A549 (cell line): ENCODE data around the gene SMAD3. TPM values are rescaled to one million over a fixed set of nuclear protein-coding genes. Genes with fewer than 3 reads are reported as not detected.

Source experiments
- ATAC-seq, 2 experiments: fragments of 200-7000 bp in 1 of 2; fragments of >200 bp in 1 of 2; cut with Nextera tagmentation in 1 of 2; cut with Tn5 transposase in 1 of 2; 3 replicates each; pipeline versions ENCODE4 v1.8.0 to v1.9.1; 2018 to 2020; ENCODE audit warnings: mild to moderate bottlenecking in 1 of 2, moderate library complexity in 1 of 2
- CTCF ChIA-PET: fragments of 300-600 bp; sonication (Branson Sonifier 250); formaldehyde crosslinking; extraction: SDS; loops from one replicate; lab custom pipeline; 2021; ENCODE audit warnings: antibody characterized with exemption, inconsistent platforms; lab: Yijun Ruan, JAX
- POLR2A ChIA-PET: fragments of 350-600 bp; formaldehyde crosslinking; extraction: SDS; loops from one replicate; lab custom pipeline; 2021; ENCODE audit warnings: antibody characterized with exemption, inconsistent platforms; lab: Yijun Ruan, JAX
- DNase-seq, 2 experiments: peaks; one replicate each; pipeline versions ENCODE4 v3.0.0 to v3.0.0-alpha.2; 2011 to 2016; ENCODE audit warnings: low read depth in 1 of 2, low spot score in 1 of 2
- FAIRE-seq: peaks from 2 replicates; lab custom pipeline; 2011; peaks lifted over from hg19 to GRCh38; lab: Jason Lieb, UNC
- H3K27ac ChIP-seq, 2 experiments: fragments of >200 bp; sonication (Bioruptor Twin); formaldehyde crosslinking; 3 replicates each; pipeline ENCODE4 v1.5.1; 2016 to 2017
- H3K4me1 ChIP-seq: fragments of >200 bp; sonication (Bioruptor Twin); formaldehyde crosslinking; 3 replicates; pipeline ENCODE4 v1.6.1; 2016
- H3K4me2 ChIP-seq: fragments of >200 bp; sonication (Bioruptor Twin); formaldehyde crosslinking; 3 replicates; pipeline ENCODE4 v1.6.1; 2016
- H3K4me3 ChIP-seq: fragments of >200 bp; sonication (Bioruptor Twin); formaldehyde crosslinking; 3 replicates; pipeline ENCODE4 v1.5.1; 2016
- H3K9me3 ChIP-seq: fragments of >200 bp; sonication (Bioruptor Twin); formaldehyde crosslinking; 3 replicates; pipeline ENCODE4 v1.6.1; 2016
- BHLHE40 ChIP-seq: IDR thresholded peaks from 2 replicates; pipeline ENCODE4 v1.6.1; 2012; ENCODE audit warnings: low read depth, low read length, inconsistent platforms
- CBX8 ChIP-seq: fragments of 200-600 bp; sonication (generic); IDR thresholded peaks from 2 replicates; pipeline ENCODE4 v1.6.1; 2016
- CHD4 ChIP-seq: fragments of 200-600 bp; sonication (generic); IDR thresholded peaks from 2 replicates; pipeline ENCODE4 v1.6.1; 2016; ENCODE audit warnings: antibody characterized with exemption, mild to moderate bottlenecking, borderline replicate concordance
- ESRRA ChIP-seq: fragments of 150-350 bp; IDR thresholded peaks from 2 replicates; pipeline ENCODE4 v1.6.1; 2014; ENCODE audit warnings: mild to moderate bottlenecking, low read length, borderline replicate concordance
- FOSL2 ChIP-seq, 2 experiments: fragments of 450-650 bp in 1 of 2; fragments of >200 bp in 1 of 2; sonication (Bioruptor Twin) in 1 of 2; formaldehyde crosslinking; IDR thresholded peaks; 2 replicates each; pipeline versions ENCODE4 v1.5.0 to v1.6.1; 2016 to 2020; ENCODE audit warnings: mild to moderate bottlenecking in 1 of 2, moderate library complexity in 1 of 2
- HDAC2 ChIP-seq: fragments of 200-600 bp; sonication (generic); IDR thresholded peaks from 2 replicates; pipeline ENCODE4 v1.6.1; 2016
- HEYL ChIP-seq: fragments of 250-450 bp; sonication (Bioruptor Pico); IDR thresholded peaks from 2 replicates; pipeline ENCODE4 v1.8.0; 2021; ENCODE audit warnings: mild to moderate bottlenecking, moderate library complexity
- HOXB13 ChIP-seq: fragments of 250-450 bp; sonication (Bioruptor Pico); IDR thresholded peaks from 2 replicates; pipeline ENCODE4 v1.5.0; 2020; ENCODE audit warnings: low read depth, mild to moderate bottlenecking, moderate library complexity
- HOXB5 ChIP-seq: fragments of 250-450 bp; sonication (Bioruptor Pico); IDR thresholded peaks from 2 replicates; pipeline ENCODE4 v1.5.0; 2020; ENCODE audit warnings: mild to moderate bottlenecking, moderate library complexity
- MAZ ChIP-seq: fragments of 150-350 bp; IDR thresholded peaks from 2 replicates; pipeline ENCODE4 v1.6.1; 2014; ENCODE audit warnings: antibody characterized with exemption, low read depth, low read length, borderline replicate concordance
- RCOR1 ChIP-seq: fragments of 150-350 bp; IDR thresholded peaks from 2 replicates; pipeline ENCODE4 v1.6.1; 2014; ENCODE audit warnings: antibody characterized with exemption, low read length, low read depth
- SMC3 ChIP-seq: fragments of >200 bp; sonication (Bioruptor Twin); formaldehyde crosslinking; IDR thresholded peaks from 3 replicates; pipeline ENCODE4 v1.6.1; 2018; ENCODE audit warnings: inconsistent platforms
- TFCP2L1 ChIP-seq: fragments of 250-450 bp; sonication (Bioruptor Pico); IDR thresholded peaks from 2 replicates; pipeline ENCODE4 v1.5.0; 2021; ENCODE audit warnings: mild to moderate bottlenecking
- ZFP36 ChIP-seq: fragments of 450-650 bp; IDR thresholded peaks from 2 replicates; pipeline ENCODE4 v1.6.1; 2014; ENCODE audit warnings: borderline replicate concordance; ENCODE audit not compliant: partially characterized antibody
- ZSCAN20 ChIP-seq: fragments of 250-450 bp; sonication (Bioruptor Pico); IDR thresholded peaks from 2 replicates; pipeline ENCODE4 v1.8.0; 2022; ENCODE audit warnings: mild to moderate bottlenecking, moderate library complexity
- WGBS: methylation state at CpG from one replicate; pipeline ENCODE4 v1.1.6; 2017; ENCODE audit errors: missing lambda C conversion rate; 5-methylcytosine and 5-hydroxymethylcytosine counted together
- polyA plus RNA-seq, 4 experiments: library from polyadenylated mRNA; depleted of rRNA in 3 of 4; stranded (reverse); fragments of >200 nt; fragmentation: RNase III in 1 of 4; extraction: RNeasy Plus Mini Kit Qiagen cat#74134 plus additional on column Dnase treatment in 1 of 4; gene quantifications; 2 replicates in 3 of 4; 3 replicates in 1 of 4; pipeline ENCODE4 v1.2.3, GENCODE V29; 2011 to 2017
- TF ChIP-seq, protein P1 (sequence below): fragments of 250-450 bp; sonication (Bioruptor Pico); IDR thresholded peaks from 2 replicates; pipeline ENCODE4 v1.5.0; 2021; ENCODE audit warnings: mild to moderate bottlenecking, moderate library complexity, borderline replicate concordance
- TF ChIP-seq, protein P2 (sequence below): fragments of 150-350 bp; IDR thresholded peaks from 2 replicates; pipeline ENCODE4 v1.6.1; 2014; ENCODE audit warnings: low read depth, mild to moderate bottlenecking, low read length
- TF ChIP-seq, protein P3 (sequence below): fragments of >200 bp; sonication (Bioruptor Twin); formaldehyde crosslinking; IDR thresholded peaks from 2 replicates; pipeline ENCODE4 v1.6.1; 2016

Gene SMAD3
- polyA plus RNA-seq, 2 of the 4 experiments (the other 2 are of a cell fraction), result 74.6 to 77.2 TPM

DNA sequence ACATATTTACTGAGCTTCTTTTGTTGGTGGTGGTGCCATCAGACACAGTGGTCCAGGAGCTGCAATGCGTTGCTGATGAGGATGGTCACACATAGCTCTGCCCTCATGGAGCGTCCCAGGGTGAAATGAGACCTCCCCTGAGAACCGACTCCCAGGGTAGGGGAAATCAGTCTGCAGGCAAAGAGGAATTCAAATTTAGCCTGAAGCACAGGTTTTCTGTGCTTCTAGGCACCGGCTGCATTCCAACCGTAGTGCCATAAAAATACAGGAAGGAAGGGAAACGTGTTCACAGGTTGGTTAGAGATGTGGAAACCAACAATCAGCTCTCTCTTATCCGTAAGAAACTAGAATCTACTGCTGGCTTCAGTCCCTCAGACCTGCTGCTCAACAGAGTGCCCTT, 19.2 kb downstream of the SMAD3 start:
- DNase-seq (no peak), FAIRE-seq (no peak), ATAC-seq (no peak)
- ChIA-PET POLR2A (interaction anchor here (1.0 kb wide), 1 partner anchor 23 kb away, joined by 3 read pairs; no protein-coding TSS in a partner anchor), CTCF (interaction anchor here (1.0 to 2.1 kb wide), 3 partner anchors 10 to 138 kb away, joined by 3 to 8 read pairs (median 3); no protein-coding TSS in a partner anchor)
- peak overlapping the region in 1 of 2 experiments; percentile 82; a peak in 4 of 6 replicates for H3K27ac ChIP-seq
- no peaks in the 10 kb centered on the region for H3K9me3 ChIP-seq
- H3K4me2 ChIP-seq, result peak overlapping the region; percentile 69; the same call in 2 of the 3 replicates
- peaks cover 100% of the 10 kb centered on the region for H3K4me1 ChIP-seq
- no peak overlapping the region for H3K4me3 ChIP-seq
- WGBS, result 71% methylated on average over 7 of the region's 7 CpGs
- TF ChIP-seq MAZ, result no peak

DNA sequence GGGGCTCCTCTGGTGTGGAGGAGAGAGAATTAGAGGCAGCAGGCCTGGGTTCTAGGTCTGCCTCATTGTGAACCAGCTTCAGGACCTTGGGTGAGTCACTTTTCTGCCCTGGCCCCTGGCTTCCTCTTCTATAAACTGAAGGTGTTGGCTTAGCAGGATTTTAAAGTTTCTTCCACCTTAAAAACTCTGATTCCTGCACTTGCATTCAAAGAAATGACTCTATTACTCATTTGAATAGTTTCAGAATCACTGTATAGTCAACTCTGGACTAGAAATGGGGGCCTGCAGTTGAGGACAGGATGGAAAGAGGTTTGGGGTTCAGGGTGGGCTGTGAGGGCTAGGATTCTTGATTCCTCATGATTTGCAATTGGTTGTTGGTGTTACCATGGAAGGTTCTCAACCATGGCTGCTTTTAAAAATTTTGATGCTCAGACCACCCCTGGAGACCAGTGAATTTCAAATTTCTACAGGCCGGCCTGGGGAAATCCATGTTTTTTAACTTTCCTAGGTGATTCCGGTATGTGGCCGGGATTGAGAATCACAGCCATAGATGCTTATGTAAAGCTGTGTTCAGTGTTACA, 19.9 kb downstream of the SMAD3 start:
- TF ChIP-seq BHLHE40 (no peak), FOSL2 (IDR thresholded peaks at IDR 0.05) (0 out of 2 replicates have a peak, but pooled peaks have one; percentile 20), FOSL2 (CRISPR knock-in tag; IDR thresholded peaks at IDR 0.05) (peak; percentile 30; the same call in 1 of the 2 replicates)
- TF ChIP-seq, all 56 proteins: peak for 1
- Histone ChIP-seq H3K4me2 (peak overlapping the region; percentile 69), H3K4me3 (no peak overlapping the region), H3K27ac (peak overlapping the region in 1 of 2 experiments; percentile 82; a peak in 4 of 6 replicates), H3K9me3 (no peaks in the 10 kb centered on the region), H3K4me1 (peaks cover 100% of the 10 kb centered on the region)
- POLR2A ChIA-PET, result interaction anchor here (1.0 kb wide), 1 partner anchor 22 kb away, joined by 3 read pairs; no protein-coding TSS in a partner anchor
- DNase-seq (no peak), ATAC-seq (no peak), FAIRE-seq (no peak)
- CTCF ChIA-PET, result interaction anchor here (0.7 to 2.2 kb wide), 4 partner anchors 11 to 194 kb away, joined by 3 to 8 read pairs (median 4); no protein-coding TSS in a partner anchor
- 87% methylated on average over 3 of the region's 3 CpGs for WGBS

DNA sequence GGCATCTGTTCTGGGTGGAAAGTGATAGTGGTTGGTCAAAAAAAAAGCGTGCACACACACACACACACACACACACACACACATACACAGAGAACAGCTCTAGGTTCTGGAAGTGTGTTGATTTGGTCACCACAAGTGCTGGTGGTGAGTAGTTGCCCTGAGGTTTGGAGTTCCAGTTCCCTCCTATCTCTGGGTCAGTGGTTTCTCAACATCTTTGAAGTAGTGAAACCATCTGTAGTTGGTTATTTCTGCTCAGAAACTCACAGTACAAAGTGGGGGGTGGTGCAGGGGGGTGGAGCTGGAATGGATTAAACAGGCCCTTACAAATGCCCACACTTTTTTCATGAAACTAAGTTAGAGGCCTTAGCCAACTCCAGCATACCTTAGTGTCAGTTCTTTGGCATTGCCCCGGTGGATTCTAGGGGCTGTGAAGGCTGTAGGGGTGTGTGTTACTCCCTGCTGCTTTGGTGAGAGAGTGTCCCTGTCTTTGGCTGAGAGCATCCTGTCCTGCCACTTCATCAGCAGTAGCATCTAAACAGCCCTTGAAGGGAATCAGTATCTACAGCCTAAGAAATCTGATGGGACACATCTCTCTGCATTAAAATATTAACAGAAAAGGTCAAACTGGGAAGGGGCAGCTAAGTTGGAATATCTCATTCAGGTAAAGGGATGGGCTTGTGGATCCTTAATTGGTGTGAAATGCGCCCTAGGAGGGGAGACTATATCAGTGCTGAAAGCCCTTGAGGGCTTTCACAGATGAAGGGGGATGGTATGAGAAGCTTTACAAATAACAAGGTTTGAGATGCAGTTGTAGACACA, 20.6 kb downstream of the SMAD3 start:
- ATAC-seq, result no peak
- ChIA-PET CTCF (interaction anchor here (0.7 to 3.0 kb wide), 6 partner anchors 10 to 193 kb away, joined by 3 to 10 read pairs (median 4); no protein-coding TSS in a partner anchor), POLR2A (interaction anchor here (1.1 kb wide), 1 partner anchor 10 kb away, joined by 3 read pairs; no protein-coding TSS in a partner anchor)
- peak overlapping the region; percentile 31 to 82; a peak in 5 of 6 replicates for H3K27ac ChIP-seq
- no peak for FAIRE-seq
- TF ChIP-seq CBX8 (no peak), HEYL (CRISPR knock-in tag) (no peak), RCOR1 (no peak), HOXB13 (CRISPR knock-in tag) (no peak), HOXB5 (no peak), ZFP36 (no peak), BHLHE40 (no peak), TFCP2L1 (no peak)
- TF ChIP-seq, protein P1, sequence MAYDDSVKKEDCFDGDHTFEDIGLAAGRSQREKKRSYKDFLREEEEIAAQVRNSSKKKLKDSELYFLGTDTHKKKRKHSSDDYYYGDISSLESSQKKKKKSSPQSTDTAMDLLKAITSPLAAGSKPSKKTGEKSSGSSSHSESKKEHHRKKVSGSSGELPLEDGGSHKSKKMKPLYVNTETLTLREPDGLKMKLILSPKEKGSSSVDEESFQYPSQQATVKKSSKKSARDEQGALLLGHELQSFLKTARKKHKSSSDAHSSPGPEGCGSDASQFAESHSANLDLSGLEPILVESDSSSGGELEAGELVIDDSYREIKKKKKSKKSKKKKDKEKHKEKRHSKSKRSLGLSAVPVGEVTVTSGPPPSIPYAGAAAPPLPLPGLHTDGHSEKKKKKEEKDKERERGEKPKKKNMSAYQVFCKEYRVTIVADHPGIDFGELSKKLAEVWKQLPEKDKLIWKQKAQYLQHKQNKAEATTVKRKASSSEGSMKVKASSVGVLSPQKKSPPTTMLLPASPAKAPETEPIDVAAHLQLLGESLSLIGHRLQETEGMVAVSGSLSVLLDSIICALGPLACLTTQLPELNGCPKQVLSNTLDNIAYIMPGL (CRISPR knock-in tag), result no peak
- peaks cover 100% of the 10 kb centered on the region for H3K4me1 ChIP-seq
- WGBS, result 61% methylated on average over 3 of the region's 3 CpGs
- no peak for DNase-seq
- H3K4me2 ChIP-seq, result peak overlapping the region; percentile 69
- H3K4me3 ChIP-seq, result no peak overlapping the region
- no peaks in the 10 kb centered on the region for H3K9me3 ChIP-seq

DNA sequence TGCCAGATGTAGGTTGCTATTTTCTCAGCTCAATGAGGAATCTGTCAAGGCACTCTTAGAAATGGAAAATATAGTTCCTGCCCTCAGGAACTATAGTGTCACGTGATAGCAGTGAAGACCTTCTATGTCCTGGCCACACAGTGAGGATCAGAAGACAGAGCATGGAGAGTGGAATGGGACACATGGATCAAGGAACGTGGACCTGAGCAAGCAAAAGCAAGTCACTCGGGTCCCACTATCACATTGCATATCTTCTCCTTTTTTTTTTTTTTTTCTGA, 21.2 kb downstream of the SMAD3 start:
- 78% methylated on average over 3 of the region's 3 CpGs for WGBS
- Histone ChIP-seq H3K4me1 (peaks cover 100% of the 10 kb centered on the region), H3K4me2 (peak overlapping the region; percentile 69; the same call in 1 of the 3 replicates), H3K9me3 (no peaks in the 10 kb centered on the region), H3K27ac (peak overlapping the region in 1 of 2 experiments; percentile 82; a peak in 4 of 6 replicates)
- CTCF ChIA-PET, result interaction anchor here (0.8 to 3.0 kb wide), 5 partner anchors 10 to 140 kb away, joined by 3 to 10 read pairs (median 4); no protein-coding TSS in a partner anchor
- no peak for ATAC-seq
- no peak for TF ChIP-seq ZSCAN20 (CRISPR knock-in tag)
- TF ChIP-seq SMC3, result no peak
- no peak for TF ChIP-seq ESRRA
- TF ChIP-seq, protein P2, sequence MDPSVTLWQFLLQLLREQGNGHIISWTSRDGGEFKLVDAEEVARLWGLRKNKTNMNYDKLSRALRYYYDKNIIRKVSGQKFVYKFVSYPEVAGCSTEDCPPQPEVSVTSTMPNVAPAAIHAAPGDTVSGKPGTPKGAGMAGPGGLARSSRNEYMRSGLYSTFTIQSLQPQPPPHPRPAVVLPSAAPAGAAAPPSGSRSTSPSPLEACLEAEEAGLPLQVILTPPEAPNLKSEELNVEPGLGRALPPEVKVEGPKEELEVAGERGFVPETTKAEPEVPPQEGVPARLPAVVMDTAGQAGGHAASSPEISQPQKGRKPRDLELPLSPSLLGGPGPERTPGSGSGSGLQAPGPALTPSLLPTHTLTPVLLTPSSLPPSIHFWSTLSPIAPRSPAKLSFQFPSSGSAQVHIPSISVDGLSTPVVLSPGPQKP, result no peak
- no peak for TF ChIP-seq HDAC2
- no peak for TF ChIP-seq HOXB5
- no peak for TF ChIP-seq RCOR1
- no peak for TF ChIP-seq CHD4
- TF ChIP-seq, protein P3, sequence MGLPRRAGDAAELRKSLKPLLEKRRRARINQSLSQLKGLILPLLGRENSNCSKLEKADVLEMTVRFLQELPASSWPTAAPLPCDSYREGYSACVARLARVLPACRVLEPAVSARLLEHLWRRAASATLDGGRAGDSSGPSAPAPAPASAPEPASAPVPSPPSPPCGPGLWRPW, result no peak
- TF ChIP-seq BHLHE40, result no peak
- TF ChIP-seq, all 56 proteins: peak for 0
- POLR2A ChIA-PET, result interaction anchor here (1.1 kb wide), 1 partner anchor 10 kb away, joined by 3 read pairs; no protein-coding TSS in a partner anchor
- FAIRE-seq (no peak), DNase-seq (no peak)
- H3K4me3 ChIP-seq, result no peak overlapping the region
